ENCODE data around the gene CD48. TPM values are rescaled to one million over a fixed set of nuclear protein-coding genes. Genes with fewer than 3 reads are reported as not detected.

CD48 gene
- polyA plus RNA-seq, 1 donor (not counting 4 experiments of a cell fraction or from before 2014, with no cell fraction given): 0.07 TPM

- Histone ChIP-seq H3K4me3 (ENCODE audit: control insufficient read depth in 2 of 3, extremely low read depth in 1 of 3, insufficient read depth in 2 of 3, low read depth in 1 of 3, low read length in 3 of 3) (no peak overlapping the region), H3K36me3 (ENCODE audit: control insufficient read depth in 2 of 2, extremely low read depth in 1 of 2, insufficient read depth in 2 of 2, low read length in 2 of 2) (no peaks in the 10 kb centered on the region), H2AFZ (ENCODE audit: control insufficient read depth, low read length) (no peak overlapping the region), H3K27me3 (ENCODE audit: control insufficient read depth, extremely low read depth, insufficient read depth, low read length) (no peaks in the 10 kb centered on the region), H3K79me2 (ENCODE audit: control insufficient read depth, insufficient read depth, low read length) (no peaks in the 10 kb centered on the region), H4K20me1 (ENCODE audit: control insufficient read depth, extremely low read depth, insufficient read depth, low read length) (no peaks in the 10 kb centered on the region), H3K9me1 (ENCODE audit: control insufficient read depth, extremely low read depth, insufficient read depth, low read length) (no peaks in the 10 kb centered on the region), H3K9ac (ENCODE audit: control insufficient read depth, extremely low read depth, insufficient read depth, low read length) (no peak overlapping the region), H3K4me2 (ENCODE audit: control insufficient read depth, extremely low read depth, insufficient read depth, low read depth, low read length) (no peak overlapping the region), H3K9me3 (ENCODE audit: control insufficient read depth, low read depth, low read length) (no peaks in the 10 kb centered on the region), H3K4me1 (ENCODE audit: control insufficient read depth, extremely low read depth, insufficient read depth, low read length) (peaks cover 10% of the 10 kb centered on the region), H3K27ac (ENCODE audit: control insufficient read depth, insufficient read depth, low read length) (no peak overlapping the region)
- FAIRE-seq (peak; percentile 20), DNase-seq (ENCODE audit: low read depth, low spot score) (no peak)
- dilution Hi-C loops (cut with MboI; ENCODE audit: extremely low pct_ligation_motif_present, low sequenced_read_pairs): no loop called here
- TF ChIP-seq EZH2 (IDR thresholded peaks at IDR 0.05; ENCODE audit: low read length) (no peak), CTCF (optimal IDR thresholded peaks at IDR 0.05 in 1 of 3, IDR thresholded peaks at IDR 0.05 in 1 of 3, conservative IDR thresholded peaks at IDR 0.05 in 1 of 3; ENCODE audit: extremely low read depth in 1 of 3, insufficient read depth in 2 of 3, low read length in 3 of 3) (no peak)
These were observed 26.6 kb upstream of the CD48 start for GRCh38 chr1:160738271-160738670.

- H4K20me1 ChIP-seq (ENCODE audit: control insufficient read depth, extremely low read depth, insufficient read depth, low read length): no peaks in the 10 kb centered on the region
- dilution Hi-C loops (cut with MboI; ENCODE audit: extremely low pct_ligation_motif_present, low sequenced_read_pairs): no loop called here
- H3K27me3 ChIP-seq (ENCODE audit: control insufficient read depth, extremely low read depth, insufficient read depth, low read length): no peaks in the 10 kb centered on the region
- H3K9me1 ChIP-seq (ENCODE audit: control insufficient read depth, extremely low read depth, insufficient read depth, low read length): no peaks in the 10 kb centered on the region
- no peak overlapping the region for H2AFZ ChIP-seq (ENCODE audit: control insufficient read depth, low read length)
- no peak overlapping the region for H3K9ac ChIP-seq (ENCODE audit: control insufficient read depth, extremely low read depth, insufficient read depth, low read length)
- no peak for FAIRE-seq
- no peaks in the 10 kb centered on the region for H3K79me2 ChIP-seq (ENCODE audit: control insufficient read depth, insufficient read depth, low read length)
- peaks cover 9% of the 10 kb centered on the region for H3K4me1 ChIP-seq (ENCODE audit: control insufficient read depth, extremely low read depth, insufficient read depth, low read length)
- no peak overlapping the region for H3K27ac ChIP-seq (ENCODE audit: control insufficient read depth, insufficient read depth, low read length)
- TF ChIP-seq EZH2 (IDR thresholded peaks at IDR 0.05; ENCODE audit: low read length): no peak
- no peak for TF ChIP-seq CTCF (optimal IDR thresholded peaks at IDR 0.05 in 1 of 3, IDR thresholded peaks at IDR 0.05 in 1 of 3, conservative IDR thresholded peaks at IDR 0.05 in 1 of 3; ENCODE audit: extremely low read depth in 1 of 3, insufficient read depth in 2 of 3, low read length in 3 of 3)
- H3K4me2 ChIP-seq (ENCODE audit: control insufficient read depth, extremely low read depth, insufficient read depth, low read depth, low read length): no peak overlapping the region
- no peak overlapping the region for H3K4me3 ChIP-seq (ENCODE audit: control insufficient read depth in 2 of 3, extremely low read depth in 1 of 3, insufficient read depth in 2 of 3, low read depth in 1 of 3, low read length in 3 of 3)
- no peaks in the 10 kb centered on the region for H3K9me3 ChIP-seq (ENCODE audit: control insufficient read depth, low read depth, low read length)
- DNase-seq (ENCODE audit: low read depth, low spot score): no peak
- H3K36me3 ChIP-seq (ENCODE audit: control insufficient read depth in 2 of 2, extremely low read depth in 1 of 2, insufficient read depth in 2 of 2, low read length in 2 of 2): no peaks in the 10 kb centered on the region
These were observed 22.7 kb upstream of the CD48 start for GRCh38 chr1:160734301-160734700.

All from keratinocyte (primary cell).